Gastrocnemius medialis (tissue), 4 donors: Measurements from ENCODE around the gene ARMH1.

Experiments used
- POLR2A ChIP-seq, 2 donors: fragments of 450-650 bp; IDR thresholded peaks; one replicate each; pipeline ENCODE4 v1.6.1; 2017; ENCODE audit warnings: antibody characterized with exemption in 2 of 2, mild to moderate bottlenecking in 2 of 2, moderate library complexity in 2 of 2
- TF ChIP-seq, protein P1 (sequence below), 5 experiments: fragments of 450-650 bp in 3 of 5; fragments of 200-600 bp in 2 of 5; sonication (generic) in 2 of 5; IDR thresholded peaks in 4 of 5; conservative IDR thresholded peaks in 1 of 5; 1 replicate in 4 of 5; 2 replicates in 1 of 5; pipeline ENCODE4 v1.5.1; 2016 to 2019; ENCODE audit warnings: antibody characterized with exemption in 5 of 5, mild to moderate bottlenecking in 3 of 5, moderate library complexity in 3 of 5

DNA sequence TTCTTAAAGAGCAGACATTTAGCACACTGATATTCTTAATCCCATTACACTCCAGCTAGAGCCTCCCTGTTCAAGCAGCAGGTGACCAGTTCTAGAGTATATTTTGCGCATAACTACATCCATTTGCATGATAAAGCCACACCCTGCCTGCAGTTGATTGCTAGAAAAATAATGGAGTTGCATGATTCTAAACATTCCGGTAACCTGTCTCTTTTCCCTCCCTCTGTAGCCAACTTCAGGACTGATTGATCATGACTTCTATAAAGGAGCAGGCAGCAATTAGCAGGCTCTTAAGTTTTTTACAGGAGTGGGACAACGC, 14.9 kb downstream of the ARMH1 start:
- no peak for TF ChIP-seq POLR2A (IDR thresholded peaks at IDR 0.05)
- TF ChIP-seq, protein P1, sequence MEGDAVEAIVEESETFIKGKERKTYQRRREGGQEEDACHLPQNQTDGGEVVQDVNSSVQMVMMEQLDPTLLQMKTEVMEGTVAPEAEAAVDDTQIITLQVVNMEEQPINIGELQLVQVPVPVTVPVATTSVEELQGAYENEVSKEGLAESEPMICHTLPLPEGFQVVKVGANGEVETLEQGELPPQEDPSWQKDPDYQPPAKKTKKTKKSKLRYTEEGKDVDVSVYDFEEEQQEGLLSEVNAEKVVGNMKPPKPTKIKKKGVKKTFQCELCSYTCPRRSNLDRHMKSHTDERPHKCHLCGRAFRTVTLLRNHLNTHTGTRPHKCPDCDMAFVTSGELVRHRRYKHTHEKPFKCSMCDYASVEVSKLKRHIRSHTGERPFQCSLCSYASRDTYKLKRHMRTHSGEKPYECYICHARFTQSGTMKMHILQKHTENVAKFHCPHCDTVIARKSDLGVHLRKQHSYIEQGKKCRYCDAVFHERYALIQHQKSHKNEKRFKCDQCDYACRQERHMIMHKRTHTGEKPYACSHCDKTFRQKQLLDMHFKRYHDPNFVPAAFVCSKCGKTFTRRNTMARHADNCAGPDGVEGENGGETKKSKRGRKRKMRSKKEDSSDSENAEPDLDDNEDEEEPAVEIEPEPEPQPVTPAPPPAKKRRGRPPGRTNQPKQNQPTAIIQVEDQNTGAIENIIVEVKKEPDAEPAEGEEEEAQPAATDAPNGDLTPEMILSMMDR (IDR thresholded peaks at IDR 0.05 in 4 of 5, conservative IDR thresholded peaks at IDR 0.05 in 1 of 5), result no peak
